Stomach smooth muscle (tissue), 2 donors: ENCODE measurements around the gene R3HCC1L.
A peak's percentile ranks its signal among the peaks of the same experiment; 100 is the strongest.

Experiments
- H3K27ac ChIP-seq: one replicate; pipeline ENCODE4 v1.7.0; 2013; ENCODE audit warnings: mild to moderate bottlenecking, low read length, inconsistent platforms
- H3K27me3 ChIP-seq, 2 donors: one replicate each; pipeline ENCODE4 v1.7.0; 2013; ENCODE audit warnings: low read length in 2 of 2; ENCODE audit not compliant: insufficient read depth in 2 of 2, control insufficient read depth in 1 of 2
- H3K36me3 ChIP-seq, 2 donors: one replicate each; pipeline ENCODE4 v1.7.0; 2013; ENCODE audit warnings: low read length in 2 of 2; ENCODE audit not compliant: control insufficient read depth in 2 of 2, insufficient read depth in 2 of 2
- H3K4me1 ChIP-seq: one replicate; pipeline ENCODE4 v1.7.0; 2013; ENCODE audit warnings: low read length; ENCODE audit not compliant: control insufficient read depth, insufficient read depth
- H3K4me3 ChIP-seq, 2 donors: one replicate each; pipeline ENCODE4 v1.7.0; 2013; ENCODE audit warnings: low read length in 2 of 2
- H3K9ac ChIP-seq, 2 donors: one replicate each; pipeline ENCODE4 v1.7.0; 2013; ENCODE audit warnings: low read length in 2 of 2, mild to moderate bottlenecking in 1 of 2
- H3K9me3 ChIP-seq, 2 donors: one replicate each; pipeline ENCODE4 v1.7.0; 2013; ENCODE audit warnings: low read length in 2 of 2; ENCODE audit not compliant: control insufficient read depth in 2 of 2
- donor health status: healthy.
- donor health status: Pancreatic carcinoma.

Gene R3HCC1L

DNA sequence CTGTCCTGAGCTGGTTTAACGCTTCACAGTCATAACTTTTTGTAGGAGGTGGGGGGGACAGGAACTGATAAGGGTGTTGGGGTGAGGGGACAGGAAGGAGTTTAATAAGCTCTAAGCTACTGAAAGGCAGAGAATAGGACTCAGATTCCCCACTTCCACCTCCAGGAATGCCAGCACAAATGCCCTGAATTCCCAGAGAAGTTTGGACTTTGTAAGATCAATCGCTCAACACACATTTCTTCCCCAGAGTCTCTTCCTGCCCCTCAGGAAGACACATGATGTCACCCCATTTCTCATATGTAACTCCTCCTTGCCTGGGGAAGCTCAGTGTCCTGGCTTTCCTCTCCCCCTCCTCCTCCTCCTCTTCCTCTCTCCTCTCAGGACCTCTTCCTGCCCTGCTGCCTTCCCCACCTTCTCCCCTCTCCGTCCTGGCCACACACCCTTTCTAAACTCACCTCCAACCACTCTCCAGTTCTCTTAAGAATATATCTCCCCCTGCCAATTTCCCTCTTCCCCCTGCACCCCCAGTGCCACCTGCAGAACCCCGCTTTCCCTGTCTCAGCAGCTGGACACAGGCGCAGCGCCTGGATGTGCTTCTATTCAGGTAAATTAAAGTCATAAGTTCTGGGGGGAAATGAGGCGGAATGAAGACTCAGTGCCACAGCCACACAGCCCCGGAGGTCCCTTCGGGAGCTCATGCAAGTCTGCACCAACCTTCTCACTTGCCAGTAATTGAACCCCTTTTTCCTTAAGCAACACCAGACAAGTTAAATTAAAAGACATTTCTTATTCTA lies 138.8 kb downstream of the R3HCC1L start:
- Histone ChIP-seq H3K9me3 (no peaks in the 10 kb centered on the region), H3K4me3 (no peak overlapping the region), H3K27ac (no peak overlapping the region), H3K4me1 (peaks cover 23% of the 10 kb centered on the region), H3K9ac (no peak overlapping the region), H3K27me3 (no peaks in the 10 kb centered on the region), H3K36me3 (no peaks in the 10 kb centered on the region)

- no peak overlapping the region for H3K4me3 ChIP-seq
- no peaks in the 10 kb centered on the region for H3K36me3 ChIP-seq
- no peaks in the 10 kb centered on the region for H3K27me3 ChIP-seq
- H3K9ac ChIP-seq = no peak overlapping the region
- H3K4me1 ChIP-seq = peaks cover 12% of the 10 kb centered on the region
- H3K27ac ChIP-seq = no peak overlapping the region
- no peaks in the 10 kb centered on the region for H3K9me3 ChIP-seq
Observed at GRCh38 chr10:98274562-98274961, 140.1 kb downstream of the R3HCC1L start.

DNA sequence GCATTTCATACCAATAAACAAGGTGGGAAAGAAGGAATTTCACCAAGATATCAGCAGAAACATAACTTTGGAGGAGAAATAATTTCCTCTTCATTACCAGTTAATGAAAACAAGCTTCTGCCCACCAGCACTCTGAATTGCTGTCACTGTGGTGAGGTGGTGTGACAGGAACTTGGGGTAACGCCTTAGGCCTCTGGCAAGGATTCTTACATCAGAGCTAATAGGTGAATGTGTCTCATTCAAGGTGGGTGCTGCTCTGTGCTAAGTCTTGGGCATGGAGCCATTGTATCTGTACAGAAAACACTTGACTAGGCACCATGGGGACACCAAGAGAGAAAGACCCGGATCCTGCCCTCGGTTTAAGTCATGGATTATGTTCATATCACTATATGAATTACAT lies 141.9 kb downstream of the R3HCC1L start:
- H3K27ac ChIP-seq = no peak overlapping the region
- no peaks in the 10 kb centered on the region for H3K9me3 ChIP-seq
- no peaks in the 10 kb centered on the region for H3K36me3 ChIP-seq
- no peak overlapping the region for H3K9ac ChIP-seq
- H3K4me1 ChIP-seq = no peaks in the 10 kb centered on the region
- no peak overlapping the region for H3K4me3 ChIP-seq
- no peaks in the 10 kb centered on the region for H3K27me3 ChIP-seq

- Histone ChIP-seq H3K27ac (no peak overlapping the region), H3K9ac (no peak overlapping the region), H3K9me3 (no peaks in the 10 kb centered on the region), H3K4me3 (no peak overlapping the region), H3K36me3 (no peaks in the 10 kb centered on the region), H3K4me1 (peaks cover 3% of the 10 kb centered on the region), H3K27me3 (peaks cover 0 to 2% of the 10 kb centered on the region in 2 donors)
Observed at GRCh38 chr10:98285416-98285815, 151.0 kb downstream of the R3HCC1L start.

DNA sequence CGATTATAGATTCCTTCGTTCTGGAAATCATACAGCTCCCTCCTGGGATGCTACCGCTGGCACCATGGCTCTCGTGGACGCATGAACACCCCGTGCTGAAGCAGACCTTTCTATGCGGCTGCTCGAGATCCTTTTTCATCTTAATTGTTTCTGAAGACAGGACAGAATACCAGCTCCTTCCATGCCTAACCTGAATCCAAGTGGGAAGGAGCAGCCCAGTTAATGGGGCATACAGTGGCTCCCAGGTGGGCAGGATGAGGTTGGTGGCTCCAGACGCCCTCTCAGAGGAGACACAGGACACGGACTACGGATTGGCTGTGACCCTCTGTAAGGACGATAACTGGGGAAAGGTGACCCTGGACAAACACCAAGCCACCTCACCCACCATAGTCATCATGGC lies 152.0 kb downstream of the R3HCC1L start:
- H3K9ac ChIP-seq = no peak overlapping the region
- no peaks in the 10 kb centered on the region for H3K36me3 ChIP-seq

DNA sequence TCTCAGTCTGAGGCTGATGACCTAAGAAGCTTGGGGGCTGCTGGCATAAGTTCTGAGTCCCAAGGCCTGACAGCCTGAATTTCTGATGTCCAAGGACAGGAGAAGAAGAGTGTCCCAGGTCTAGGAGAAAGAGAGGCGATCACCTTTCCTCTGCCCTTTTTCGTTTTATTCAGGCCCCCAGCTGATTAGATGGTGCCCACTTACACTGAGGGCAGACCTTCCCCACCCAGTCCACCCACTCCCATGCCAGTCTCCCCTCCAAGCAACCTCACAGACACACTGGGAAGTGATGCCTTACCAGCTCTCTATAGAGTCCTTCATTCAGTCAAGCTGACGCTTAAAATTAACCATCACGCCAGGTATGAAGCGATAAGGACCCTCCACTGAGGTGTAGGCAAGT lies 152.9 kb downstream of the R3HCC1L start:
- Histone ChIP-seq H3K4me3 (no peak overlapping the region), H3K9me3 (no peaks in the 10 kb centered on the region), H3K27me3 (no peaks in the 10 kb centered on the region), H3K27ac (no peak overlapping the region), H3K36me3 (no peaks in the 10 kb centered on the region), H3K9ac (no peak overlapping the region), H3K4me1 (peaks cover 3% of the 10 kb centered on the region)

More for the DNA sequence above, 152.0 kb downstream of the R3HCC1L start:
- Histone ChIP-seq H3K4me1 (peaks cover 3% of the 10 kb centered on the region), H3K4me3 (no peak overlapping the region), H3K9me3 (no peaks in the 10 kb centered on the region), H3K27ac (no peak overlapping the region), H3K27me3 (peaks cover 0 to 2% of the 10 kb centered on the region in 2 donors)

DNA sequence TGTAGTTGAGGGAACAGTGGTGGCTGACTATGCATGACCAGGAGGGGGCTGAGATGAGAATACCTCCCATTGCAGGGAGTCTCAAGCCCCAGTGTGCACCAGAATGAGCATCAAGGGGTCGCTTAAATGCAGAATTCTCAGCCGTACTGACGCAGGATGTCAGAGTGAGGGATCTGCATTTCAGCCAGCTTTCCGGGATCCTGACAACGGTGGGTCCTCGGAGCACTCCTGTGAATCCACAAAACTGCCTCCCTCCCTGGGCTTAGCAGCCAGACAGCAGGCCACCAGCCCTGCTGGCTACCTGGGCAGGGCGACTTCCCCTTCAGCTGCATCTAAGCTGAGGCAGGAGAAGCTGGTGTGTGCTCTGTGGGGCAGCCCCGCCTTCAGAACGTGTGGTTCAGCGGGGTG lies 155.3 kb downstream of the R3HCC1L start:
- no peak overlapping the region for H3K4me3 ChIP-seq
- no peaks in the 10 kb centered on the region for H3K9me3 ChIP-seq
- no peaks in the 10 kb centered on the region for H3K27me3 ChIP-seq
- peaks cover 15% of the 10 kb centered on the region for H3K4me1 ChIP-seq
- no peak overlapping the region for H3K27ac ChIP-seq
- no peaks in the 10 kb centered on the region for H3K36me3 ChIP-seq
- H3K9ac ChIP-seq = no peak overlapping the region

DNA sequence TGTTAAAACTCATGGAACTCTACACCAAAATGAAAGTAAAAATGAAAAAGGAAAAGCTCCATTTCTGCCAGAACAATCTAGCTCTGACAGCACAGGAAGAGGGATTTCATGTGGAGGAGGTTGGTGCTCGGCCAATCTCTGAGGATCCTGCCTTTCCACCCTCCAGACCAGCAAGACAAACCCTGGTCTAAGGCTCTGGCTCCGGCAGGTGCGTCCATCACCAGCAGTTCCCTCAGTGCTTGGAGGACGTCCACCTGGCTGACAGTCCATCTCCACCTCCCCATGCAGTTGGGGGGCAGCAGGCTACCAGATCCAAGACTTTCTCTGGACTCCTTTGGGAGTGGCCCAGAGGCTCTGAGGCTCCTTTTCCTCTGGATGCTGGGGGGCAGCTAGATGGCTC lies 158.5 kb downstream of the R3HCC1L start:
- no peak overlapping the region for H3K9ac ChIP-seq
- no peaks in the 10 kb centered on the region for H3K27me3 ChIP-seq
- H3K27ac ChIP-seq = no peak overlapping the region
- peak overlapping the region in 1 of 2 donors; percentile 29 for H3K4me3 ChIP-seq
- no peaks in the 10 kb centered on the region for H3K9me3 ChIP-seq
- H3K4me1 ChIP-seq = peaks cover 26% of the 10 kb centered on the region
- H3K36me3 ChIP-seq = no peaks in the 10 kb centered on the region

DNA sequence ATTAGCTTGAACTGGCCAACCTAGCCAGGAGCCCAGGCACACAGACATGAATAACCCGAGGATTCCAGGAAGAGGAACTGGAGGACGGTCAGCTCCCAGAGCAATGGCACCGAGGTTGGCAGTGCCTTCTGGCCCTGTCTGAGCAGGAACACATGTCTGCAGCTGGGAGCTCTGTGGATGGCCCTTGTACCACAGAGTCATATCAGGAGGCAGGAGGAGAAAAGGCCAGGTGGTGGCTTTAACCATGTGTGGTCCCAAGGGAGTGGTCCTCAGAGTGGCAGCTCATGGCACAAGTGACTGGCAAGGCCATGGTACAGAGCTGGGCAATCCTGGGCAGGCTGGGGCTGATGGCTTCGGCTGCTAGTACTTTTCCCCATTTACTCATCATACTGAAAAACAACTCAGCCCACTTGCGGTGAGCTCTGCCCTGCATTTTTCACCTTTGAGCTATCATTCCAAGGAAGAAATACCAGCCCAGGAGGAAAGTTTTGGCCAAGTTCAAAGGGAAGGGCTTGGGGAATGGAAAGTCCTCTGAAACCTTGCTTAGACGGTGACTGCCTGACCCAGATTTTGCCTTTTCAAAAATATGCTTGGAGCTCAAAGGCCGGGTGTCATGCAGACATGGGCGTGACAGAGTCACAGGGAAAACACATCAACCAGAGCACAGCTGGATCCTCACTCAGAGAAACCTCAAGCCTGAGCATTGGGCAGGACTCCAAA lies 159.3 kb downstream of the R3HCC1L start:
- H3K4me1 ChIP-seq = peaks cover 26% of the 10 kb centered on the region
- no peaks in the 10 kb centered on the region for H3K9me3 ChIP-seq
- H3K4me3 ChIP-seq = no peak overlapping the region
- H3K36me3 ChIP-seq = no peaks in the 10 kb centered on the region
- H3K9ac ChIP-seq = no peak overlapping the region
- no peaks in the 10 kb centered on the region for H3K27me3 ChIP-seq
- no peak overlapping the region for H3K27ac ChIP-seq

- no peaks in the 10 kb centered on the region for H3K9me3 ChIP-seq
- no peak overlapping the region for H3K27ac ChIP-seq
- H3K4me3 ChIP-seq = no peak overlapping the region
- H3K27me3 ChIP-seq = no peaks in the 10 kb centered on the region
- H3K36me3 ChIP-seq = no peaks in the 10 kb centered on the region
- H3K4me1 ChIP-seq = peaks cover 26% of the 10 kb centered on the region
- H3K9ac ChIP-seq = no peak overlapping the region
Observed at GRCh38 chr10:98294270-98294627, 159.8 kb downstream of the R3HCC1L start.
